ENCODE data around the gene ASPSCR1.

The ASPSCR1 gene

DNA sequence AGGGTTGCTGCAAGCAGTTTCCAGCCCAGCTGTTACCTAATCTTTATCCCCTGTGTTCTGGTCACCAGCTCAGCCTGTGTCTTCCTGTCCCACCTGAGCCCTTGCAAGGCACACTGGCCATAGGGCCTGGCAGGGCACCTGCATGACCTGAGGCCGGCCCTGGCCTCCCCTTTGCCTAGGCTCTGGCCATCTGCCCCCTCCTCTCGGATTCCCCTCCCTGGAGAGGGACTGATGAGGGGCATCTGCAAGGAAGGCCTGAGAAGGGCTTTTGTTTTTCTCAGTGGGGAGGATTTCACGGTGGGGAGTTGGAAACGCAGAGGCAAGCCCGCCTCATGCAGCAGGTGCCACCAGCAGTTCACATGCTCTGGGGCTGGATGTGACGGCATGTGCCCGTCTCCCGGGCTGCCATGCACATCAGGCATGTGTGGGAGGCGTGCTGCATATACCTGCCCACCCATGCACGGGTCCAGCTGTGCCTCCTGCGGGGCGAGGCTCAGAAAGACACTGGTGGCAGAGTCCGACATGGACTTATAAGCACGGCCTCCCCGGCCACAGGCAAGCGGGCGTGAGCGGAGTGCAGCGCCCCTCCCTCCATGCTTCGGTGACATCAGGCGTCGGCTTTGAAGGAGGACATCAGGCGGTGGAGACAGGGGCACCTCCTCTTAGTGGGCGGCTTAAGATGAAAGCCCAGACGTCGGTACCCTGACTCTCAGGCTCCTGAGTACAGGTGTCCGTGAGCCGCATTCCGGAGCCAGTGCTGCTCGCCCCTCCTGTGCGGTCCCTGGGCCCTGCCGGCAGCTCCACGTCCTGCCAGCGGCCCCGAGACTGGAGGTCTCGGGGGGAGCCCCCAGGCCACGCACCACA is 16.5 kb downstream of the ASPSCR1 start:
- no peak for TF ChIP-seq CTCF (conservative IDR thresholded peaks at IDR 0.05)
- no peak for TF ChIP-seq ZFX (IDR thresholded peaks at IDR 0.05)
- H3K27ac ChIP-seq: no peak overlapping the region

DNA sequence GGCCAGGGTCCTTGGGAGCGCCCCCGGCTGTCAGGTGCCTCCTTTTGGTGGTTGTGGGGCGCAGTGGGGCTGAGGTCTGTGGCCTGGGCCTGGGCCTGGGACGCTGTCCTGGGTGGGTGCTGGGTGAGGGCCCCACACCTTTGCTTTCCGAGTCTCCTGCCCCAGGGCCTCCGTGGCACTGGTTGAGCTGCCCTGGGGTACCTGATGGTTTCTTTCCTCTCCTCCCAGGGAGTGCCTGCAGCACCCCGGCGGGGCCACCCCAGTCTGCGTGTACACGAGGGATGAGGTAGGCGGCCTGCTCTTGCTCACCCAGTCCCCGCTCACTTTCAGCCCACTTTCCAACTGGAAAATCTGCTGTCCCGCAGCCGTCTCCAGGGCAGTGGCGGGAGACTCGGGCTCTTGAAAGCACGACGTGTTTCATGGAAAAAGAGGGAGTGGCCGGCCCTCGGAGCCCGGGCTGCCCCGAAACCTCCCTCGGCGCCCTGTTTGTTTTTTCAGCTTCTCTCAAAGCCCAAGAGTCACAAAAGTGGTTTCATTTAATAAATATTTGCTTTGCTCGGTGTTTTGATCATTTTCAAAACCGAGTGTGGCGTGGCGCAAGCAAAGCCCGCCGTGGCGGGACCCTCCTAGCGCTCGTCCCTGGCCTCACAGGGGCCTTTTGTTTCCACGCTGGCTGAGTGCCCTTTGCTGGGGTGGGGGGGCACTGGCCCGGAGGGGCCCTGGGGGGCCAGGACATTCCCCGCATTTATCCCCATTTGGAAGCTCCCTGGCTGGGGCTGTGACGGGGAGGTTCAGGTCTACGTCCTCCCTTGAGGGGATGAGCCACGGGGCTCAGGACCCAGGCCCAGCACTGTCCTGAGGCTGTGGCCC is 17.4 kb downstream of the ASPSCR1 start:
- TF ChIP-seq CTCF (conservative IDR thresholded peaks at IDR 0.05) (no peak), ZFX (IDR thresholded peaks at IDR 0.05) (no peak)
- H3K27ac ChIP-seq: no peak overlapping the region

- no peak for TF ChIP-seq CTCF (conservative IDR thresholded peaks at IDR 0.05)
- no peak for TF ChIP-seq ZFX (IDR thresholded peaks at IDR 0.05)
- H3K27ac ChIP-seq: no peak overlapping the region
Observed at GRCh38 chr17:81995463-81996231, 18.2 kb downstream of the ASPSCR1 start.

DNA sequence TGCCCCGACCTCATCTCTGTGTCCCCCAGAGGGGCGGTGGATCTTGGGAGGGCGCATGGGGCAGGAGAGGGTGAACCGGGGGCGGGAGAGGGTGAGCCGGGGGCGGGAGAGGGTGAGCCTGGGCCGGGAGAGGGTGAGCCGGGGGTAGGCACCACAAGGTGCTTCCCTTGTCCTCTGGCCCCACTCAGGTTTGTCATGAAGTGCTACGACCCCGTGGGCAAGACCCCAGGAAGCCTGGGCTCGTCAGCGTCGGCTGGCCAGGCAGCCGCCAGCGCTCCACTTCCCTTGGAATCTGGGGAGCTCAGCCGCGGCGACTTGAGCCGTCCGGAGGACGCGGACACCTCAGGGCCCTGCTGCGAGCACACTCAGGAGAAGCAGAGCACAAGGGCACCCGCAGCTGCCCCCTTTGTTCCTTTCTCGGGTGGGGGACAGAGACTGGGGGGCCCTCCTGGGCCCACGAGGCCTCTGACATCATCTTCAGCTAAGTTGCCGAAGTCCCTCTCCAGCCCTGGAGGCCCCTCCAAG is 18.9 kb downstream of the ASPSCR1 start:
- H3K27ac ChIP-seq: no peak overlapping the region
- no peak for TF ChIP-seq ZFX (IDR thresholded peaks at IDR 0.05)
- TF ChIP-seq CTCF (conservative IDR thresholded peaks at IDR 0.05): no peak

GRCh38 chr17:81996757-81997441 is 19.5 kb downstream of the ASPSCR1 start:
- H3K27ac ChIP-seq: no peak overlapping the region

More at GRCh38 chr17:81996757-81997441, 19.5 kb downstream of the ASPSCR1 start:
- no peak for TF ChIP-seq ZFX (IDR thresholded peaks at IDR 0.05)
- no peak for TF ChIP-seq CTCF (conservative IDR thresholded peaks at IDR 0.05)

Data from C4-2B (cell line).